Heart left ventricle (tissue), 16 donors: Measurements from ENCODE around the gene ARL3. TPM values are rescaled to one million over a fixed set of nuclear protein-coding genes. Genes with fewer than 3 reads are reported as not detected.
"Not testable (repeated sequence)": the region's sequence is repeated elsewhere in the genome, so short reads cannot be mapped to it uniquely, and the experiment has no call there.

Source experiments
- ATAC-seq, 4 donors: fragments of 200-7000 bp; cut with Tn5 transposase; one replicate each; pipeline ENCODE4 v1.9.1; 2020 to 2022; ENCODE audit warnings: moderate library complexity in 4 of 4, mild to moderate bottlenecking in 3 of 4, moderate number of reproducible peaks in 1 of 4
- DNase-seq, 5 donors: peaks; one replicate each; pipeline ENCODE4 v3.0.0-alpha.2; 2020
- H3K27ac ChIP-seq, 12 donors: fragments of 200-600 bp; sonication (generic) in 4 of 12; one replicate each; pipeline versions ENCODE4 v1.5.0 to v1.8.0; 2016 to 2022; ENCODE audit warnings: mild to moderate bottlenecking in 2 of 12
- H3K27me3 ChIP-seq, 9 donors: fragments of 200-600 bp; sonication (generic) in 2 of 9; one replicate each; pipeline versions ENCODE4 v1.5.1 to v1.8.0; 2016 to 2022; ENCODE audit warnings: mild to moderate bottlenecking in 3 of 9
- H3K36me3 ChIP-seq, 9 donors: fragments of 200-600 bp; sonication (generic) in 2 of 9; one replicate each; pipeline versions ENCODE4 v1.5.0 to v1.8.0; 2018 to 2022; ENCODE audit warnings: mild to moderate bottlenecking in 2 of 9
- H3K4me1 ChIP-seq, 12 donors: fragments of 200-600 bp; sonication (generic) in 4 of 12; one replicate each; pipeline versions ENCODE4 v1.5.0 to v1.8.0; 2016 to 2022; ENCODE audit warnings: mild to moderate bottlenecking in 3 of 12
- H3K4me3 ChIP-seq, 12 donors: fragments of 200-600 bp; sonication (generic) in 4 of 12; one replicate each; pipeline versions ENCODE4 v1.5.0 to v1.8.0; 2017 to 2022; ENCODE audit warnings: mild to moderate bottlenecking in 9 of 12, moderate library complexity in 4 of 12
- H3K9me3 ChIP-seq, 12 donors: fragments of 200-600 bp; sonication (generic) in 4 of 12; one replicate each; pipeline versions ENCODE4 v1.5.0 to v1.8.0; 2016 to 2022; ENCODE audit warnings: mild to moderate bottlenecking in 1 of 12
- POLR2A ChIP-seq, 2 donors: fragments of 450-650 bp; IDR thresholded peaks; one replicate each; pipeline ENCODE4 v1.6.1; 2017; ENCODE audit warnings: antibody characterized with exemption in 2 of 2, mild to moderate bottlenecking in 2 of 2, moderate library complexity in 2 of 2
- WGBS, 4 donors: extraction: QIAGEN DNeasy Blood & Tissue Kit in 2 of 4; methylation state at CpG; one replicate each; pipeline versions ENCODE4 v1.1.5 to v1.1.7; 2013 to 2018; 5-methylcytosine and 5-hydroxymethylcytosine counted together
- intact Hi-C, 10 donors: fragments of 100-400 bp; cut with DNase I; formaldehyde crosslinking; loops; one replicate each; pipeline versions ENCODE4 v1.11.1 to v1.14.2; 2022
- polyA plus RNA-seq, 2 donors: library from polyadenylated mRNA; stranded (reverse); fragments of 200-250 nt; gene quantifications; one replicate each; pipeline ENCODE4 v1.2.3, GENCODE V29; 2013
- total RNA-seq, 9 donors: library from RNA; depleted of rRNA in 2 of 9; stranded (reverse); fragments of >200 nt in 2 of 9; fragmentation: NEBNext Ultra II Directional in 3 of 9; extraction: Animal tissue kit (Norgen Biotek cat#: 25700) in 3 of 9; gene quantifications; one replicate each; pipeline versions ENCODE4 v1.1.0 to v1.2.4, GENCODE V29; 2016 to 2023
- TF ChIP-seq, protein P1 (sequence below), 12 donors: fragments of 200-600 bp; sonication (generic) in 4 of 12; IDR thresholded peaks; one replicate each; pipeline versions ENCODE4 v1.5.0 to v1.8.0; 2018 to 2022; ENCODE audit warnings: antibody characterized with exemption in 12 of 12, mild to moderate bottlenecking in 5 of 12
- donor health status: ischemic (EF 13 %, LVEDD 7.1; RV severe dilation, severe dysfunction).
- donor health status: healthy with polysubstance abuse.
- donor health status: DM: no; HTN: yes; CAD: no.
- donor health status: DM: no; HTN: no; CAD: no.
- donor health status: ischemic (EF 25% LVEDD 6.9; RV normal size, moderate dysfunction).
- donor health status: ischemic (EF 25% LVEDD 5.7; RV mildly dilated, moderate dysfunction).
- donor health status: healthy.
- donor health status: DM: yes; HTN: yes; CAD: no.
- donor health status: ischemic (EF 35%, LVEDD 5.7; RV mildly dilated, moderate dysfunction).
- donor health status: nonischemic (EF 11% LVEDD 7.7; RV severe dilation, severe dysfunction).
- donor health status: DM: yes; HTN: yes; CAD: no.
- donor health status: PGD.
- donor health status: ischemic (EF 29% LVEDD 5.4; RV normal size, mild dysfunction).
- donor health status: nonischemic (EF 23%, LVEDD 6.1; RV moderate dilation, normal function).

Gene ARL3
- total and polyA plus RNA-seq, 11 donors: 5.8 to 19.3 (median 12.6) TPM

- Histone ChIP-seq H3K36me3 (no peaks in the 10 kb centered on the region), H3K27me3 (no peaks in the 10 kb centered on the region), H3K9me3 (no peaks in the 10 kb centered on the region), H3K4me3 (no peak overlapping the region), H3K27ac (peak overlapping the region; percentile 41 to 86 (median 74)), H3K4me1 (peaks cover 2 to 58% (median 34%) of the 10 kb centered on the region in 12 donors)
- DNase-seq (peak in 3 of 5 donors; percentile 45 to 88 (median 80)), ATAC-seq (peak; percentile 84 to 88 (median 85))
- WGBS, 4 donors: 44 to 57% (median 55%) methylated on average over 3 to 7 of the region's 7 CpGs
- TF ChIP-seq, protein P1, sequence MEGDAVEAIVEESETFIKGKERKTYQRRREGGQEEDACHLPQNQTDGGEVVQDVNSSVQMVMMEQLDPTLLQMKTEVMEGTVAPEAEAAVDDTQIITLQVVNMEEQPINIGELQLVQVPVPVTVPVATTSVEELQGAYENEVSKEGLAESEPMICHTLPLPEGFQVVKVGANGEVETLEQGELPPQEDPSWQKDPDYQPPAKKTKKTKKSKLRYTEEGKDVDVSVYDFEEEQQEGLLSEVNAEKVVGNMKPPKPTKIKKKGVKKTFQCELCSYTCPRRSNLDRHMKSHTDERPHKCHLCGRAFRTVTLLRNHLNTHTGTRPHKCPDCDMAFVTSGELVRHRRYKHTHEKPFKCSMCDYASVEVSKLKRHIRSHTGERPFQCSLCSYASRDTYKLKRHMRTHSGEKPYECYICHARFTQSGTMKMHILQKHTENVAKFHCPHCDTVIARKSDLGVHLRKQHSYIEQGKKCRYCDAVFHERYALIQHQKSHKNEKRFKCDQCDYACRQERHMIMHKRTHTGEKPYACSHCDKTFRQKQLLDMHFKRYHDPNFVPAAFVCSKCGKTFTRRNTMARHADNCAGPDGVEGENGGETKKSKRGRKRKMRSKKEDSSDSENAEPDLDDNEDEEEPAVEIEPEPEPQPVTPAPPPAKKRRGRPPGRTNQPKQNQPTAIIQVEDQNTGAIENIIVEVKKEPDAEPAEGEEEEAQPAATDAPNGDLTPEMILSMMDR (IDR thresholded peaks at IDR 0.05): peak in 7 of 12 donors; percentile 18 to 62 (median 50)
- peak in 1 of 2 donors; percentile 21 for TF ChIP-seq POLR2A (IDR thresholded peaks at IDR 0.05)
- intact Hi-C loops: loop anchor here in 1 of 10 donors (5.0 kb wide), 1 partner anchor 43 kb away; the partner anchor contains the start of genes ARL3 and SFXN2
Observed at GRCh38 chr10:102669206-102670064, 44.8 kb downstream of the ARL3 start.

DNA sequence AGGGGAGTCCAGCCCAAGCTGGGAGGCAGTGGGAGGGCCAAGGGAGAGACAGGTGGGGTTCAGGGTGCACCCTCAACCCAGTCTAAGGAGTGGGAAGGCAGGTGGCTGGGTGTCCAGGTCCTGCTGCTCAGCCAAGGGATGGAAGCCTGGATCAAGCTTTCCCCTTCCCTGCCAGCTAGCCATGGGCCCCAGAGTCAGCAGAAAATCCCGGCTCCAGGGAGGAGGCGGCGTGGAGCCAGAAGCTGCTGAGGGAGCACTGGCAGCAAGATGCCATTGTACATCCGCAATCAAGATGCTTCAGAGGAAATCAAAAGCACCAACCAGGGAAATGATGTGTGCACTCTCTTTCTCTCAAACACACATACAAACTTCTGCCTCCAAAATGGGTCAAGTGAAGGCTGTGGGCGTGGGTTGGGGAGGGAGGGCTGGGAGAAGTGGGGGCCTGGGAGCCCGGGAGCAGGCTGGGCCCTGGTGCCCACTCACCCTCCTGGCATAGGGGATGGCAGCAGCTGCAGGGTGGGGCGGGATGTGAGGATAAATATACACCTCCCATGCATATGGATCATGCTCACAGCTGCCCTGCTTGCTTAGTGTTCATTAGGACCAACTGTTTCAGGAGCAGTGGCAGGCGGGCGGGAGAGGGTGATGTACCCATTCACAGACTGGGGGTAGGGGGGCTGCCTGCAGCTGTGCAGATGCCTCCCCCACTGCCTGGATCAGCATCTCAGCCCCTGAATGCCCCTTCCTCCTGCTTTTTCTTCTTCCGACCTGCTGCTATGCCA is 45.7 kb downstream of the ARL3 start:
- H3K27ac ChIP-seq: peak overlapping the region in 10 of 12 donors; percentile 41 to 86 (median 70)
- ATAC-seq (no peak), DNase-seq (no peak)
- intact Hi-C loops: no loop called here
- TF ChIP-seq, protein P1 (IDR thresholded peaks at IDR 0.05): no peak
- no peak for TF ChIP-seq POLR2A (IDR thresholded peaks at IDR 0.05)
- no peaks in the 10 kb centered on the region for H3K9me3 ChIP-seq
- 82 to 93% (median 88%) methylated on average over 8 to 10 of the region's 10 CpGs for WGBS, 4 donors
- H3K36me3 ChIP-seq: no peaks in the 10 kb centered on the region
- no peaks in the 10 kb centered on the region for H3K27me3 ChIP-seq
- H3K4me3 ChIP-seq: no peak overlapping the region
- H3K4me1 ChIP-seq: peaks cover 2 to 49% (median 27%) of the 10 kb centered on the region in 12 donors

DNA sequence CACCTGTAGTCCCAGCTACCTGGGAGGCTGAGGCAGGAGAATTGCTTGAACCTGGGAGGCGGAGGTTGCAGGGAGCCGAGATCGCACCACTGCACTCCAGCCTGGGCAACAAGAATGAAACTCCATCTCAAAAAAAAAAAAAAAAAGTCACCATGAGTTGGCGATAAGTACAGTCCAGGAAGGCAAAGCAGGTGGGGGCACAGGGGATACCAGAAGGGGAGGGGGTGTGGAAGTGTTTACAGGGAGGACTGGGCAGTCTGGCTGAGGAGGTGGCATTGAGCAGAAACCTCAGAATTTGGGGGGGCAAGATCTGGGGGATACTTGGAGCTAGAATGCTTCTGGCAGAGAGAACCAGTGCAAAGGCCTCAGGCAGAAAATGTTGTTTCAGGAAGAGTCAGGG is 46.8 kb downstream of the ARL3 start:
- ATAC-seq, H3K27me3 ChIP-seq, H3K36me3 ChIP-seq, intact Hi-C loops, H3K27ac ChIP-seq, H3K9me3 ChIP-seq, H3K4me3 ChIP-seq, DNase-seq: not testable (repeated sequence)
- peaks cover 0 to 38% (median 17%) of the 10 kb centered on the region in 12 donors for H3K4me1 ChIP-seq
- WGBS, 4 donors: 93 to 97% (median 95%) methylated on average over 4 of the region's 4 CpGs

DNA sequence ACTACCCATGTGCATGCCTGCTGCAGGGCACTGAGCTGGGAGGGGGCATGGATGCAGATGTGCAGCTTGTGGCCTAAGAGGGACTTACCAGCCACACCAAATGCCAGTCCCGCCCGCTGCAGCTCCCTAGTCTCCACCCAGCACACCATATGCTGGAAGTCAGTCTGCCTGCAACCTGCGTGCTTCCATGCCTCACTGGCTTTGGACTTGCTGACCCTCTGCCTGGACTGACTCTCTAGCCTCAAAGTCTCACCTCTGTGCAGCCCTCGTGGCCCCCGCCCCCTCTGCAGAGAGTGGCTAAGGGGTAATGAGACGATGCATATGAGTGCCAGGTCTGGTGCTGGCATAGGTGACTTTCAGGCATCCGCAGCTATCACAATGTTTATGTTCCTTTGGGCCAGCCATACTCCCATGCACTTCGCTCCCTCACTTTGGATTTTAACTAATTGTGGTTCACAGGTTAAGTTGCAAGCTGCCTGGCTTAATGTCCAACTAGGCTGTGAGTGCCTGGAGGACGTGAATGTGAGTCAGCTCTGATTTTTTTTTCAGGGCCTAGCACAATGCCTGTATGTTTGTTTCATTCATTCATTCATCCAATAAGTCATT is 48.2 kb downstream of the ARL3 start:
- H3K4me1 ChIP-seq: peaks cover 0 to 37% (median 23%) of the 10 kb centered on the region in 12 donors
- DNase-seq (peak in 1 of 5 donors; percentile 20), ATAC-seq (no peak)
- 85 to 90% (median 87%) methylated on average over 8 to 9 of the region's 9 CpGs for WGBS, 4 donors
- TF ChIP-seq POLR2A (IDR thresholded peaks at IDR 0.05): no peak
- TF ChIP-seq, protein P1 (IDR thresholded peaks at IDR 0.05): no peak
- H3K4me3 ChIP-seq: no peak overlapping the region
- H3K36me3 ChIP-seq: no peaks in the 10 kb centered on the region
- intact Hi-C loops: no loop called here
- no peaks in the 10 kb centered on the region for H3K27me3 ChIP-seq
- H3K9me3 ChIP-seq: no peaks in the 10 kb centered on the region
- no peak overlapping the region for H3K27ac ChIP-seq
